BE2C (cell line): ENCODE data around the gene PPM1L.

Experiments
- DNase-seq: peaks from one replicate; pipeline ENCODE4 v3.0.0-alpha.2; 2020
- H3K27me3 ChIP-seq: fragments of 250-450 bp; sonication (Bioruptor Pico); 2 replicates; pipeline ENCODE4 v1.5.1; 2020; ENCODE audit warnings: mild to moderate bottlenecking
- H3K36me3 ChIP-seq: fragments of 250-450 bp; sonication (Bioruptor Pico); 2 replicates; pipeline ENCODE4 v1.5.1; 2020; ENCODE audit warnings: mild to moderate bottlenecking
- H3K4me1 ChIP-seq: fragments of 250-450 bp; sonication (Bioruptor Pico); 2 replicates; pipeline ENCODE4 v1.5.1; 2020
- H3K4me3 ChIP-seq: 2 replicates; pipeline ENCODE4 v1.5.1; 2011; ENCODE audit warnings: low read depth, low read length
- H3K9me3 ChIP-seq: fragments of 250-450 bp; sonication (Bioruptor Pico); 2 replicates; pipeline ENCODE4 v1.5.1; 2020
- CTCF ChIP-seq: IDR thresholded peaks from 2 replicates; pipeline ENCODE4 v1.5.1; 2012; ENCODE audit warnings: mild to moderate bottlenecking, low read depth, low read length

Gene PPM1L

GRCh38 chr3:160831401-160831800 is 75.4 kb downstream of the PPM1L start:
- Histone ChIP-seq H3K36me3 (no peaks in the 10 kb centered on the region), H3K27me3 (no peaks in the 10 kb centered on the region), H3K4me1 (peaks cover 12% of the 10 kb centered on the region), H3K9me3 (no peaks in the 10 kb centered on the region), H3K4me3 (no peak overlapping the region)
- no peak for TF ChIP-seq CTCF
- no peak for DNase-seq

GRCh38 chr3:160837394-160837980 is 81.5 kb downstream of the PPM1L start:
- no peaks in the 10 kb centered on the region; the same call in 1 of the 2 replicates for H3K4me1 ChIP-seq
- DNase-seq: no peak
- no peaks in the 10 kb centered on the region for H3K27me3 ChIP-seq
- no peak overlapping the region for H3K4me3 ChIP-seq
- H3K36me3 ChIP-seq: no peaks in the 10 kb centered on the region
- no peaks in the 10 kb centered on the region for H3K9me3 ChIP-seq
- no peak for TF ChIP-seq CTCF

- no peaks in the 10 kb centered on the region; the same call in 1 of the 2 replicates for H3K4me1 ChIP-seq
- TF ChIP-seq CTCF: no peak
- no peak for DNase-seq
- no peaks in the 10 kb centered on the region for H3K9me3 ChIP-seq
- H3K27me3 ChIP-seq: no peaks in the 10 kb centered on the region
- no peak overlapping the region for H3K4me3 ChIP-seq
- no peaks in the 10 kb centered on the region for H3K36me3 ChIP-seq
These were observed 84.6 kb downstream of the PPM1L start for GRCh38 chr3:160840590-160840989.

GRCh38 chr3:160841455-160841854 is 85.4 kb downstream of the PPM1L start:
- H3K4me3 ChIP-seq: no peak overlapping the region
- no peaks in the 10 kb centered on the region for H3K9me3 ChIP-seq
- H3K27me3 ChIP-seq: no peaks in the 10 kb centered on the region
- no peaks in the 10 kb centered on the region; the same call in 1 of the 2 replicates for H3K4me1 ChIP-seq
- TF ChIP-seq CTCF: no peak
- H3K36me3 ChIP-seq: no peaks in the 10 kb centered on the region
- no peak for DNase-seq

- peaks cover under 1% of the 10 kb centered on the region; the same call in 1 of the 2 replicates for H3K4me1 ChIP-seq
- DNase-seq: no peak
- no peaks in the 10 kb centered on the region for H3K36me3 ChIP-seq
- TF ChIP-seq CTCF: no peak
- no peak overlapping the region for H3K4me3 ChIP-seq
- H3K27me3 ChIP-seq: no peaks in the 10 kb centered on the region
- no peaks in the 10 kb centered on the region for H3K9me3 ChIP-seq
These were observed 86.3 kb downstream of the PPM1L start for GRCh38 chr3:160842021-160843005.
